NCI-H2196 (cell line): ENCODE results near the gene DENND6A.
A peak's percentile ranks its signal among the peaks of the same experiment; 100 is the strongest.
"Not testable (repeated sequence)": the region's sequence is repeated elsewhere in the genome, so short reads cannot be mapped to it uniquely, and the experiment has no call there.

Source experiments
- DNase-seq: peaks from one replicate; lab custom pipeline; 2025; ENCODE audit not compliant: unreplicated experiment; lab: John Stamatoyannopoulos, UW

The DENND6A gene

DNA sequence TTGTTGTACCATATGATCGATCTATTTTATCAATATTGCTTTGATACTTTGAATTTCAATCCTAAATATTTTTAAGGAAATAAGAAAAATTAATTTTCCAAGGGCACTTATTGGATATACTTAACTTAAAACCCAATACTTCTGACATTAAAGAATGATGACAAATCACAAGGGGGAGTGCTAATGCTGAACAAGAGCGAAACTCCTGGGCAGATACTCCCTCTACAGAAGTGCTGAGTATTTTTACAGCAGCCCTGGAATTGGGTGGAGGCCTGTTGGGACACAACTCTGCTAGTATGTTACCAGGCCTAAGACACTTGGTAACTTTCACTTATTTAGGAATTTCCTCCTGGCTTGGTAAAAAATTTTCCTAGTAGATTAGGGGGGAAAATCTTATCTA is 46.2 kb downstream of the DENND6A start:
- no peak for DNase-seq

DNA sequence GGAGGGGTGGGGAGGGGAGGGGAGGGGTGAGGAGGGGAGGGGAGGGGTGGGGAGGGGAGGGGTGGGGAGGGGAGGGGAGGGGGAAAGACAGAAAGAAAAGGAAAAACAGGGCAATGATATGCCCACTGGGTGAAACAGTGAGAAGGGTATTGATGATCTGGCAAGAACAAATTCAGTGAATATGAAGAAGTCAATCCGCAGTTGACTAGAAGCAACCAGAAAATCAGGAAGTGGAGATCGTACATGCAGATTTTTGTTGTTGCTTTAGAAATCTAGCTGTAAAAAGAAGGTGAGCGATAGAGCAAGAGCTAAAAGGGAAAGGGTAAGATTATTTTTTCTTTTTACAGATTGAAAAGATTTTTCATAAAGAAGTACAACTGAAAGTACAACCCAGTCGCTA is 48.1 kb downstream of the DENND6A start:
- DNase-seq, result no peak

- DNase-seq, result no peak
Measured at GRCh38 chr3:57637391-57637790, 55.5 kb downstream of the DENND6A start.

DNA sequence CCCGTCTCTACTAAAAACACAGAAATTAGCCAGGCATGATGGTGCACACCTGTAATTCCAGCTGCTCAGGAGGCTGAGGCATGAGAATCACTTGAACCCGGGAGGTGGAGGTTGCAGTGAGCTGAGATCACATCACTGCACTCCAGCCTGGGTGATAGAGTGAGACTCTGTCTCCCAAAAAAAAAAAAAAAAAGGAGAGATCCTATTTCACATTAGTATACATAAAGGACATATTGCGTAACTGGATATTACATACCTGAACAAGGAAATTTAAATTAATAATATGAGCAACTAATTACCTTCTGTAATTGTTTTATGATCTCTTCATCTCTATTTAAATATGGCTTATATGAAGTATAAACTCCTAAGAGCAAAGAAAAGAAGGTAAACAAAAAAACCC is 58.6 kb downstream of the DENND6A start:
- not testable (repeated sequence) for DNase-seq

GRCh38 chr3:57627976-57628375 is 64.9 kb downstream of the DENND6A start:
- DNase-seq, result peak; percentile 4

DNA sequence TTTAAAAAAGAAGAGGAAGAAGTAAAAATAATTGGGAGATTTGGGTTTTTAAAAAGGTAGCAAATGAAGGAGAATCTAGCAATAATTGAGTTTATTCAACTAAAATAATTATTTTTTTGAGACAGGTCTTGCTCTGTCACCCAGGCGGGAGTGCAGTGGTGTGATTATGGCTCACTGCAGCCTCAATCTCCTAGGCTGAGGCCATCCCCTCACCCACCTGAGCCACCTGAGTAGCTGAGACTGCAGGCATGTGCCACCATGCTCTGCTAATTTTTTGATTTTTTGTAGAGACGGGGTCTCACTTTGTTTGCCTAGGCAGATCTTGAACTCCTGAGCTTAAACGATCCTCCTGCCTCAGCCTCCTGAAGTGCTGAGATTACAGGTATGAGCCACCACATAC is 68.1 kb downstream of the DENND6A start:
- DNase-seq, result no peak

DNA sequence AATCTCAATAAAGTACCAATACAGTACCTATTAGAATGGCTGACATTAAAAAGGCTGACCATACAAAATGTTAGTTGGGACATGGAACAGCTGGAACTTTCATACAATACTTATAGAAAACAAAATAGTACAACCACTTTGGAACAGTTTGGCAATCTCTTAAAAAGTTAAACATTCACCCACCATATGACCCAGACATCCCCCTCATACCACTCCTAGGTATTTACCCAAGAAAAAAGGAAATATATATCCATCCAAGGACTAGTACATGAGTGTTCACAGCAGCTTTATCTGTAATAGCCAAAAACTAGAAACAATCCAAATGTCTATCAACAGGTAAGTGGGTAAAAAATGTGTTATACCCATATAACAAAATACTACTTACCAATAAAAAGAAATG is 70.5 kb downstream of the DENND6A start:
- no peak for DNase-seq

DNA sequence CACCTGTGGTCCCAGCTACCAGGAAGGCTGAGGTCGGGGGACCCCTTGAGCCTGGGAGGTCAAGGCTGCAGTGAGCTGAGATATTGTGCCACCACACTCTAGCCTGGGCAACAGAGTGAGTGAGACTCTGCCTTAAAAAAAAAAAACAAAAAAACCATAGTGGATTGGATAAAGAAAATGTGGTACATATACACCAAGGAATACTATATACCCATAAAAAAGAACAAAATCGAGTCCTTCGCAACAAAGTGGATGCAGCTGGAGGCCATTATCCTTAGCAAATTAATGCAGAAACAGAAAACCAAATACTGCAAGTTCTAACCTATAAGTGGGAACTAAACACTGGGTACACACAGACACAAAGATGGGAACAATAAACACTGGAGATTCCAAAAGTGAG is 75.1 kb downstream of the DENND6A start:
- no peak for DNase-seq

- DNase-seq, result no peak
Measured at GRCh38 chr3:57616233-57616632, 76.6 kb downstream of the DENND6A start.

DNA sequence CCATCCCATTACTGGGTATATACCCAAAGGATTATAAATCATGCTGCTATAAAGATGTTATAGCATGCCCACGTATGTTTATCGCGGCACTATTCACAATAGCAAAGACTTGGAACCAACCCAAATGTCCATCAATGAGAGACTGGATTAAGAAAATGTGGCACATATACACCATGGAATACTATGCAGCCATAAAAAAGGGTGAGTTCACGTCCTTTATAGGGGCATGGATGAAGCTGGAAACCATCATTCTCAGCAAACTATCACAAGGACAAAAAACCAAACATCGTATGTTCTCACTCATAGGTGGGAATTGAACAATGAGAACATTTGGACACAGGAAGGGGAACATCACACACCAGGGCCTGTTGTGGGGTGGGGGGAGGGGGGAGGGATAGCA is 81.0 kb downstream of the DENND6A start:
- DNase-seq, result not testable (repeated sequence)

GRCh38 chr3:57605683-57606082 is 87.2 kb downstream of the DENND6A start:
- no peak for DNase-seq

GRCh38 chr3:57604971-57605370 is 87.9 kb downstream of the DENND6A start:
- DNase-seq, result no peak

DNA sequence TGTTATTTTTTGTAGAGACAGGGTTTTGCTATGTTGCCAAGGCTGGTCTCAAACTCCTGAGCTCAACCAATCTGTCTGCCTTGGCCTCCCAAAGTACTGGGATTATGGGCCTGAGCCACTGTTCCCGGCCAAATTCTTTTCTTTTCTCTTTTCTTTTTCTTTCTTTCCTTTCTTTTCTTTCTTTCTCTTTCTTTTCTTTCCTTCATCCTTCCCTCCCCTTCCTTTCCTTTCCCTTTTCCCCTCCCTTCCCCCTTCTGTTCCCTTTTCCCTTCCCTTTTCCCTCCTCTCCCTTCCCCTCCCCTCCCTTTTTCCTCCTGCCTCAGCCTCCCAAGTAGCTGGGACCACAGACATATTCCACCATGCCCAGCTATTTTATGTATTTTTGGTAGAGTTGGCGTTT is 92.7 kb downstream of the DENND6A start:
- no peak for DNase-seq

DNA sequence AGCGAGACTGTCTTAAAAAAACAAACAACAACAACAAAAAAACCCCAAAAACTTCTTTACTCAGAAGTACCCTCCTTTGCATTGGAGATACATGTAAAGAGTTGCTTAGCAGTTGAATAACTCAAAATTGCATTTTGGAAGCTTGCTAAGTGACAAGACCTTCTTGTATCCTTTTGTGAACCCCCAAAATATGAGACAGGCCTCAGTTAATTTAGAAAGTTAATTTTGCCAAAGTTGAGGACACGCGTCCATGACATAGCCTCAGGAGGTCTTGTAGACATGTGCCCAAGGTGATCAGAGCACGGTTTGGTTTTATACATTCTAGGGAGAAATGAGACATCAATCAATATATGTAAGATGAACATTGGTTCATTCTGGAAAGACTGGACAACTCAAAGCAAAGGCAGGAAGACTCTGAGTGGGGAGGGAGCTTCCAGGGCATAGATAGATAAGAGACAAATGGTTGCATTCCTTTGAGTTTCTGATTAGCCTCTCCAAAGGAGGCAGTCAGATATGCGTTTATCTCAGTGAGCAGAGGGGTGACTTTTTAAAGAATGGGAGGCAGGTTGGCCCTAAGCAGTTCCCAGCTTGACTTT is 94.0 kb downstream of the DENND6A start:
- DNase-seq, result no peak

DNA sequence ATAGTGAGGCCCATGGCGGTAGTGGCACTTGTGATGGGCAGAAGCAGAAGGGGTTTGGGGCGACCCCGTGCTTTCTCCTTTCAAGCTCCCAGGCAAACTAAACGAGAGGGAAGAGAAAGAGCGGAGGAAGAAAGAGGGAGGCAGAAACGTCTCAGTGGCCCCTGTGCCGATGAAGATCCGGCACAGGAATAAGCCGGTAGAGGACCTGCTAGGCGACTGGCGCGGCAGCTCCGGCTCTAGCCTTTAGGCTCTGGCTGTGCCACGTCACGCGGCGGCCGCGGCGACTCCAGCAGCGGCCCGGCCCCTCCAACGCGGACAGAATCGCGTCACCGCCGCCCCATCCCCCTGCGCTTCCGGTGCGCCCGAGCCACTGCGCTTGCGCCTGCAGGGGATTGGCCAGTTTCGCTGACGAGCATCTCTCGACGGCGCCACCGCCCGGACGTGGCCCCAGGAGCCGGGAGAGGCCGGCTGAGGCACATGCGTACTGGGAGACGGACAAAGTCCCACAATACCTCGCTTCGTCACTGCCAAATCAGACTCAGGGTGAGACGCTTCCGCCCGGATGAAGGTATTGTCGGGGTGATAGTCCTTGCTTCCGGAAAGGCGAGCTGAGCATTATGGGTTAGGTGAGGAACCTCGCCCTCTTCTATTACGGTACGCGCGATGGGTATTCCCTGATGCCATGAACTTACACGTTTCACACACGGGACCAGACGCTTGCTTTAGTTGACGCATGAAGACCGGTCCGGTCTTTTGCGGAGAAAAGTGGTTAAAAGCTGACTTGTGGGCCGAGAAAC is 95.6 kb downstream of the DENND6A start, which contains the start of gene ARF4:
Gene ARF4 (minus strand): TSS at position 218 of the 797 bp plus-strand sequence. CDS start 204 bp downstream, at position 14.
- peak; percentile 91 for DNase-seq

DNA sequence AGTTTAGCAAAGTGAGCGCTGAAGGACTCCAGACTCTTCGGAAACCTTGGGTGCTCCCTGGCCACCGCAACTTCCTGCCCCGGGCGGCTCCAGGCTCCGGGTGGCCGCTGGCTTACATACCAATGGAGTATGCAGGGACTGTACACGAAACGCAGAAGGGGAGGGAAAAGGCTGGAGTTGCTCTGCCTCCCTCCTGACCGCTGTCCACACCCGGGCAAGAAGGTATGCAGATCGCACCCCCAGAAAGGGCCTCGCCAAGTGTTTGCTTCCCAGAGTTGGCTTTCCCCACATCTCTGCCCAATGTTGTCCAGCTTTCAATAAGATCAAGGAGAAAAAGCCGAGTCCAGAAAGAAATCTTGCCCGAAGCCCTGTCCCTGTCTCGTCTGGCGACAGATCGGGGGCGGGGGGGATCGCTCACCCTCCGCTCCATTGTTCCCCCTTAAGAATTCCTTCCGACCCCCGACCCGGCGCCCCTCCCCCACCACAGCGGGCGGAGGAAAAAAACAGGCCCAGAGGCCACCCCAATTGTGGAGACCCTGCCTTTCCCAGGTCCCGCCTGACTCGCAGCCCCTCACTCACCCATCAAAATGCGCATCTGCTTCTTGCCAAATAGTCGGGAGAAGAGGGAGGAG is 96.3 kb downstream of the DENND6A start:
- DNase-seq, result no peak

DNA sequence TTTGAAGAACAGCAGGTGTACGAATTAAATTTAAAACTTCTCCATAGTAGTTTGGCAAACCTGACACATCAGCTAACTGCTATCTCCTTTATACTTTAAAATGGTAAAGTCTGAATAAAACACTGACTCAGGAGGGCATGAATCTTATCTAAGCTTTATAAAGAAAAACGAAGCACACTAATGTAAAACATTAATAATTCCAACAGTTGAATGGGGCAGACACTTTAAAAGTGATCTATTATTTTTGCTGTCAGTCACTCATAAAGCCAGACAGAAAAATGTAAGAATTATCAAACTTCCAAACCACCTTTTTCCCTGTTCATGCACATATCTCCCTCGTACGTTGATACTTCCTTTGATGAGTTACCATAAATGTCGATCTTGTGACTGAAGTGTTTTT is 98.3 kb downstream of the DENND6A start:
- no peak for DNase-seq

DNA sequence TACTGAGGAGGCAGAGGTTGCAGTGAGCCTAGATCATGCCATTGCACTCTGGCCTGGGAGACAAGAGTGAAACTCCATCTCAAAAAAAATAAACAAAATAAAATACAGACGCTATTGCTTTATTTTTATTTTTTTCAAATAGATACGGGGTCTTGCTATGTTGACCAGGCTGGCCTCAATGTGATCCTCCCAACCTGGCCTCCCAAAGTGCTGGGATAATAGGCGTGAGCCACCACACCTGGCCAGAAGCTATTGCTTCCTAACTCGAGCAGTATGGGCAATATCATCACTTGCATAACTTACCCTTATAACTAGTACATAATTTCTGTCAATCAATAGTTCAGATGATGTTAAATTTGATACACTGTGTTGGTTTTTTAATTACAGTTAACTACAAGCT is 98.7 kb downstream of the DENND6A start:
- no peak for DNase-seq

DNA sequence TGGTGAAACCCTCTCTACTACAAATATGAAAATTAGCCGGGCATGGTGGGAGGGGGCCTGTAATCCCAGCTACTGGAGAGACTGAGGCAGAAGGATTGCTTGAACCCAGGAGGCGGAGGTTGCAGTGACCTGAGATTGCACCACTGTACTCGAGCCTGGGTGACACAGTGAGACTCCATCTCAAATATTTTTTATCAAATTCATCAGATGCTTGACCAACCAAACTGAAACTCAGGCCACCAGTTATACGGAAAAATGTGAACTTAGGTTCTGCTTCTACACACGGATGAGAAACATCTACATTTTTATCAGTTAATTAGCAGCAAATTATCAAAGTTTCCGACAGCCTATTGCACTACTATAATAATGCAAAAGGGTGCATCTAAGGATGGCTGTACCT is 100.6 kb downstream of the DENND6A start:
- no peak for DNase-seq

DNA sequence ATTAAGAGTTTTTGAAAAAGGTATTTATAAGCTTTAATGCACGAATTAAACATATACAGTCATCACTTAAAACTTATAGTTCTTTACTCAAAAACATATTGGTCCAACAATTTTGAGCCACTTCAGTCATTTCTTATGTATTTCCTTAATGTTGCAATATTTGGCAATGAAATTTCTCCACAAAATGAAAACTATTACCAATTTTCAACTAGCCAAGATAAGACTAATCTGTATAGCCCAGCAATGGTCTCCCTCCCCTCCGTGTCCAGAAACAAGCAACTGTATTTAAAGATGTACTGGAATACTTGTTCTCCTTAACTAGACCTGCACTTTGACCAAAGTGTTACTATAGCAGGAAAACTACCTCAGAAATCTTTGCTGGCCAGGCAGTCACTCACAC is 105.0 kb downstream of the DENND6A start:
- DNase-seq, result no peak

- DNase-seq, result no peak
Measured at GRCh38 chr3:57586778-57587177, 106.1 kb downstream of the DENND6A start.

DNA sequence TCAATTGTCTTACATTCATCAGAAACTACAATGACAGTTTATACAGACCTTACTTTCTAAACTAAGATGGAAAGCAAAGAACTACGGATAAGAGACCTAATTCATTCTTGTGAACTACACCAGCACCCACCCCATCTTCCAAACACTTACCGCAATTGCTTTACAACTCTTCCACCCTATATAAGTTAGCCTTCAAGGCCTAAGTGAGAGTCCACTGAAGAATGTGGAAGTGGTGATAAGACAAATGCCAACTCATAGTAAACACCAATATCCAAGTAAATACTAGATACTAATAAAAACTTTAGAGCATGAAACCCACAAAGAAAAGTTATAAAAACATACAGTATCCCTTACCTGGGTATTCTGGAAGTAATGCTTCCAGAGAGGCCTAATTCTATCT is 109.3 kb downstream of the DENND6A start:
- no peak for DNase-seq
